HCT116 (cell line): Measurements from ENCODE around the gene CAPN15. TPM values are rescaled to one million over a fixed set of nuclear protein-coding genes. Genes with fewer than 3 reads are reported as not detected.

ENCODE experiments used
- ATAC-seq: fragments of 200-7000 bp; cut with Tn5 transposase; 2 replicates; pipeline ENCODE4 v1.9.1; 2020; ENCODE audit warnings: mild to moderate bottlenecking, moderate library complexity
- BruUV-seq: library from RNA; stranded (reverse); fragments of 400-500 nt; replicated peaks from 2 replicates; lab custom pipeline; 2021; lab: Mats Ljungman, UMichigan
- CTCF ChIA-PET: fragments of 300-600 bp; sonication (Branson Sonifier 250); formaldehyde crosslinking; loops from one replicate; lab custom pipeline; 2021; ENCODE audit warnings: antibody characterized with exemption; lab: Charles Lee
- POLR2A ChIA-PET: fragments of 300-600, 350-600 bp; sonication (Branson Sonifier 250); formaldehyde crosslinking; loops from one replicate; lab custom pipeline; 2021; ENCODE audit warnings: antibody characterized with exemption; lab: Charles Lee
- RAD21 ChIA-PET, 2 experiments: fragments of 300-600 bp; sonication (Branson Sonifier 250); formaldehyde crosslinking; loops; one replicate each; lab custom pipeline; 2023; ENCODE audit warnings: low total read pairs in 2 of 2; ENCODE audit not compliant: uncharacterized antibody in 2 of 2, unreplicated experiment in 2 of 2, low non-redundant PET in 1 of 2; lab: Charles Lee
- DNase-seq: peaks from one replicate; pipeline ENCODE4 v3.0.0-alpha.2; 2010; ENCODE audit warnings: low read depth, low spot score
- H2AFZ ChIP-seq: fragments of 200-600 bp; shearing (Covaris generic), sonication (generic); 2 replicates; pipeline ENCODE4 v1.6.1; 2017; ENCODE audit warnings: low read depth, mixed run types, mixed read lengths, antibody characterized with exemption, low read length; ENCODE audit not compliant: poor library complexity, severe bottlenecking
- H3K27ac ChIP-seq: 2 replicates; pipeline ENCODE4 v1.5.1; 2012; ENCODE audit warnings: low read depth, low read length
- H3K27me3 ChIP-seq: fragments of 200-600 bp; sonication (generic); 2 replicates; pipeline ENCODE4 v1.6.1; 2016; ENCODE audit warnings: mixed run types, low read length, mixed read lengths; ENCODE audit not compliant: insufficient read depth
- H3K36me3 ChIP-seq, 2 experiments: fragments of 200-500 bp in 1 of 2; fragments of 200-600 bp in 1 of 2; sonication (Bioruptor generic) in 1 of 2; sonication (generic) in 1 of 2; 2 replicates each; pipeline versions ENCODE4 v1.5.1 to v1.6.1; 2014 to 2016; ENCODE audit warnings: low read length in 2 of 2, inconsistent platforms in 1 of 2, mixed read lengths in 1 of 2, mixed run types in 1 of 2; ENCODE audit not compliant: insufficient read depth in 2 of 2, control insufficient read depth in 1 of 2
- H3K4me1 ChIP-seq, 2 experiments: fragments of 200-600 bp in 1 of 2; sonication (generic) in 1 of 2; 2 replicates each; pipeline versions ENCODE4 v1.5.1 to v1.6.1; 2012 to 2017; ENCODE audit warnings: low read length in 2 of 2, inconsistent platforms in 1 of 2, mild to moderate bottlenecking in 1 of 2, mixed read lengths in 1 of 2, mixed run types in 1 of 2, moderate library complexity in 1 of 2; ENCODE audit not compliant: insufficient read depth in 2 of 2, control insufficient read depth in 1 of 2
- H3K4me2 ChIP-seq: fragments of 200-600 bp; sonication (generic); 2 replicates; pipeline ENCODE4 v1.6.1; 2017; ENCODE audit warnings: mixed run types, low read length, mixed read lengths
- H3K4me3 ChIP-seq, 2 experiments: fragments of 200-600 bp in 1 of 2; sonication (generic) in 1 of 2; replicated peaks in 1 of 2; 2 replicates each; pipeline ENCODE4 v1.5.1; 2011 to 2016; ENCODE audit warnings: low read length in 2 of 2, control low read depth in 1 of 2, low read depth in 1 of 2, mild to moderate bottlenecking in 1 of 2, mixed read lengths in 1 of 2, mixed run types in 1 of 2
- H3K79me2 ChIP-seq: fragments of 200-600 bp; sonication (generic); 2 replicates; pipeline ENCODE4 v1.6.1; 2017; ENCODE audit warnings: mild to moderate bottlenecking, mixed run types, low read length, moderate library complexity, mixed read lengths; ENCODE audit not compliant: insufficient read depth
- H3K9ac ChIP-seq: fragments of 200-600 bp; sonication (generic); 2 replicates; pipeline ENCODE4 v1.6.1; 2016; ENCODE audit warnings: low read length, mixed read lengths
- H3K9me2 ChIP-seq: fragments of 200-600 bp; sonication (generic), shearing (Covaris generic); 2 replicates; pipeline ENCODE4 v1.6.1; 2017; ENCODE audit warnings: mixed run types, mild to moderate bottlenecking, moderate library complexity; ENCODE audit not compliant: insufficient read depth
- H3K9me3 ChIP-seq, 2 experiments: fragments of 200-500 bp in 1 of 2; fragments of 200-600 bp in 1 of 2; sonication (Bioruptor generic) in 1 of 2; sonication (generic) in 1 of 2; 2 replicates each; pipeline ENCODE4 v1.6.1; 2014 to 2017; ENCODE audit warnings: low read length in 2 of 2, mixed read lengths in 2 of 2, inconsistent platforms in 1 of 2, low read depth in 1 of 2, mild to moderate bottlenecking in 1 of 2, mixed run types in 1 of 2, moderate library complexity in 1 of 2; ENCODE audit not compliant: control insufficient read depth in 1 of 2, insufficient read depth in 1 of 2
- H4K20me1 ChIP-seq: fragments of 200-600 bp; sonication (generic), shearing (Covaris generic); 2 replicates; pipeline ENCODE4 v1.6.1; 2017; ENCODE audit warnings: mixed run types, mild to moderate bottlenecking, moderate library complexity; ENCODE audit not compliant: insufficient read depth
- ATF3 ChIP-seq: IDR thresholded peaks from 2 replicates; pipeline ENCODE4 v1.6.1; 2012
- CBX3 ChIP-seq: IDR thresholded peaks from 2 replicates; pipeline ENCODE4 v1.6.1; 2012; ENCODE audit warnings: low read depth
- CEBPB ChIP-seq: IDR thresholded peaks from 2 replicates; pipeline ENCODE4 v1.6.1; 2012; ENCODE audit warnings: low read depth
- ELF1 ChIP-seq: IDR thresholded peaks from 2 replicates; pipeline ENCODE4 v1.6.1; 2012; ENCODE audit warnings: low read depth, borderline replicate concordance
- EZH2 ChIP-seq: fragments of 200-600 bp; sonication (generic); IDR thresholded peaks from 2 replicates; pipeline ENCODE4 v1.6.1; 2017; ENCODE audit warnings: antibody characterized with exemption, mixed run types
- EZH2phosphoT487 ChIP-seq: fragments of 200-600 bp; IDR thresholded peaks from 2 replicates; pipeline ENCODE4 v1.6.1; 2018; ENCODE audit warnings: antibody characterized with exemption, borderline replicate concordance
- JUND ChIP-seq: IDR thresholded peaks from 2 replicates; pipeline ENCODE4 v1.6.1; 2012
- RAD21 ChIP-seq: IDR thresholded peaks from 2 replicates; pipeline ENCODE4 v1.6.1; 2012; ENCODE audit warnings: low read depth, mild to moderate bottlenecking
- REST ChIP-seq: IDR thresholded peaks from 2 replicates; pipeline ENCODE4 v1.6.1; 2012; ENCODE audit warnings: low read depth
- SIN3A ChIP-seq: IDR thresholded peaks from 2 replicates; pipeline ENCODE4 v1.6.1; 2012; ENCODE audit warnings: low read depth
- SP1 ChIP-seq: IDR thresholded peaks from 2 replicates; pipeline ENCODE4 v1.6.1; 2012; ENCODE audit warnings: low read depth
- SRF ChIP-seq: IDR thresholded peaks from 2 replicates; pipeline ENCODE4 v1.6.1; 2012; ENCODE audit warnings: low read depth
- TCF7L2 ChIP-seq: IDR thresholded peaks from 2 replicates; pipeline ENCODE4 v1.7.0; 2011; ENCODE audit warnings: borderline replicate concordance, inconsistent platforms; ENCODE audit not compliant: insufficient read depth, insufficient read length; ENCODE audit errors: extremely low read depth
- YY1 ChIP-seq: IDR thresholded peaks from 2 replicates; pipeline ENCODE4 v1.6.1; 2011; ENCODE audit warnings: low read length, low read depth, moderate library complexity, mild to moderate bottlenecking; ENCODE audit not compliant: insufficient replicate concordance; ENCODE audit errors: extremely low read depth
- ZBTB33 ChIP-seq: IDR thresholded peaks from 2 replicates; pipeline ENCODE4 v1.6.1; 2011; ENCODE audit warnings: mild to moderate bottlenecking, low read length, moderate library complexity; ENCODE audit not compliant: insufficient replicate concordance; ENCODE audit errors: extremely low read depth
- ZFX ChIP-seq: fragments of 450-650 bp; IDR thresholded peaks from 2 replicates; pipeline ENCODE4 v1.6.1; 2017
- ZNF274 ChIP-seq: fragments of 200-500 bp; sonication (Bioruptor generic); IDR thresholded peaks from 2 replicates; pipeline ENCODE4 v1.6.1; 2014; ENCODE audit warnings: mild to moderate bottlenecking, low read depth, low read length, inconsistent platforms
- intact Hi-C: fragments of 100-400 bp; cut with micrococcal nuclease; formaldehyde crosslinking; loops from 2 replicates; pipeline ENCODE4 v1.10.0; 2022
- total RNA-seq: library from RNA; stranded (reverse); gene quantifications from one replicate; pipeline ENCODE4 v1.2.1, GENCODE V29; 2021; ENCODE audit not compliant: unreplicated experiment

Gene CAPN15
- total RNA-seq, 1 experiment from 2014 or later, result 39.0 TPM

GRCh38 chr16:580946-581498 is 53.5 kb downstream of the CAPN15 start:
- CTCF ChIA-PET, result interaction anchor here (0.6 to 0.7 kb wide), 2 partner anchors 75 to 302 kb away, joined by 3 to 5 read pairs; no protein-coding TSS in a partner anchor
- no peaks in the 10 kb centered on the region for H3K27me3 ChIP-seq
- H3K9me2 ChIP-seq, result no peaks in the 10 kb centered on the region
- H3K9ac ChIP-seq, result no peak overlapping the region
- no peaks in the 10 kb centered on the region for H3K9me3 ChIP-seq
- no peak overlapping the region for H2AFZ ChIP-seq
- H4K20me1 ChIP-seq, result no peaks in the 10 kb centered on the region
- ATAC-seq (no peak), DNase-seq (no peak)
- peaks cover 2 to 6% of the 10 kb centered on the region in 2 experiments; a peak in 2 of 4 replicates for H3K4me1 ChIP-seq
- H3K27ac ChIP-seq, result no peak overlapping the region
- RAD21 ChIA-PET, result no interaction called here
- H3K36me3 ChIP-seq, result no peaks in the 10 kb centered on the region
- TF ChIP-seq SIN3A, result no peak
- no peak for TF ChIP-seq JUND
- no peak for TF ChIP-seq SRF
- no peak for TF ChIP-seq ZNF274
- TF ChIP-seq TCF7L2, result no peak
- no peak for TF ChIP-seq ELF1
- no peak for TF ChIP-seq REST
- no peak for TF ChIP-seq ATF3
- TF ChIP-seq YY1, result no peak
- no peak for TF ChIP-seq EZH2
- TF ChIP-seq RAD21, result no peak
- TF ChIP-seq CBX3, result no peak
- TF ChIP-seq ZFX, result no peak
- TF ChIP-seq SP1, result no peak
- no peak for TF ChIP-seq EZH2phosphoT487
- no peak for TF ChIP-seq ZBTB33
- TF ChIP-seq CEBPB, result no peak
- H3K4me3 ChIP-seq, result no peak overlapping the region
- POLR2A ChIA-PET, result no interaction called here
- BruUV-seq, result no TSS peak
- intact Hi-C loops, result no loop called here
- no peaks in the 10 kb centered on the region for H3K79me2 ChIP-seq
- H3K4me2 ChIP-seq, result no peak overlapping the region
